Left ventricle myocardium superior (tissue), 1 donor: ENCODE results near the gene EEF1AKMT2. TPM values are rescaled to one million over a fixed set of nuclear protein-coding genes. Genes with fewer than 3 reads are reported as not detected.
"Not testable (repeated sequence)": the region's sequence is repeated elsewhere in the genome, so short reads cannot be mapped to it uniquely, and the experiment has no call there.

Source experiments
- ATAC-seq: fragments of 200-7000 bp; cut with Tn5 transposase; one replicate; pipeline ENCODE4 v1.9.1; 2020; ENCODE audit warnings: mild to moderate bottlenecking, moderate library complexity
- DNase-seq: peaks from one replicate; pipeline ENCODE4 v3.0.0-alpha.2; 2020
- intact Hi-C: fragments of 100-400 bp; cut with micrococcal nuclease; formaldehyde crosslinking; loops from one replicate; pipeline ENCODE4 v1.11.0; 2022
- long read RNA-seq: library from polyadenylated mRNA; unstranded; transcript quantifications from one replicate; pipeline ENCODE4 v2.0.0, GENCODE V29; 2021
- total RNA-seq: library from RNA; stranded (reverse); fragmentation: NEBNext Ultra II Directional; extraction: Animal tissue kit (Norgen Biotek cat#: 25700); gene quantifications from one replicate; pipeline ENCODE4 v1.2.1, GENCODE V29; 2021
- donor health status: DM: no; HTN: yes; CAD: no; lungs with severe emphysema.

The EEF1AKMT2 gene
- 13.7 TPM for total RNA-seq
- long read RNA-seq, transcript EEF1AKMT2-202 (6 exons, 1,013 nt) = major isoform, 8 of 18 reads
- long read RNA-seq, transcript EEF1AKMT2-201 (7 exons, 1,462 nt) = minor isoform, 7 of 18 reads
- long read RNA-seq, partial matches to known transcripts = 0 of 18 reads
- long read RNA-seq, other reads (novel, unspliced or antisense) = 2 of 18 reads

DNA sequence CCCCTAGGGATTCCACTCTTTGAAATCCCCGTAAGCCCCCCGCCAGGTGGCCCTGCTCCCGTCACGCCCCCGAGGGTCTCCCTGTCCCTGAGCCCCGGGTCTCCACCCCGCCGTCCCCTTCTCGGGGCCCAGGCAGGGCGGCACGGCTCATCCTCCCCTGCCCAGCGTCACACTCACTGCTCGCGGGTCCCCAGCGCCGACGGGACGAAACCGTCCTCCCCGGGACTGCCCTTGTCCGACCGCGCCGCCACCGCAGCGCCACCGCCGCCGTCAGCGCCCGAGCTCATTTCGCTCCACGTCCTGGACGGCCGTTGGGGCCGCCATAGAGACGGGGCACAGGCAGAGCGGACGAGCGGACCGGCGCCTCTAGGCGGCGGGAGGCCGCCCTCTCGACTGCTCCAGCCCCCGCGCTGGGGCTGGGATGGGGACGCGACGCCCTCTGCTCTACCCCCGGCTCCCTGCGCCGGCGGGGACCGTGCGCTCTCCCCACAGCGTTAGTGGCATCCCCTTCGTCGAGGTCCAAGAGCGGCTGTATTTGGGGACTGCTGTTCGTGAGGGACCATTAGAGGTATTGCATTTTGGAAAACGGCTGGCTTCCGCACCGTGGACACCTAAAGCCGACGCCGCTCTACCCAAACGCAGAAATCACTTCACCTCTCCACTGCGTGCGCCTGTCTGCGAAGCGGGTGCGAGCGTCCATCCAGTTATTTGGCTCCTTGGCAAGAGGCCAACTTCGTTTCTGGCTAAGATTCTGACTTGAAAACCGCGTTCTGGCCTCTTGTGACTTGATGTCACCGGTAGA, at the start of gene EEF1AKMT2:
Gene EEF1AKMT2 (minus strand): TSS at position 341 of the 802 bp plus-strand sequence. CDS start 54 bp downstream, at position 287.
- ATAC-seq = peak; percentile 99
- DNase-seq = peak; percentile 91
- intact Hi-C loops = no loop called here

DNA sequence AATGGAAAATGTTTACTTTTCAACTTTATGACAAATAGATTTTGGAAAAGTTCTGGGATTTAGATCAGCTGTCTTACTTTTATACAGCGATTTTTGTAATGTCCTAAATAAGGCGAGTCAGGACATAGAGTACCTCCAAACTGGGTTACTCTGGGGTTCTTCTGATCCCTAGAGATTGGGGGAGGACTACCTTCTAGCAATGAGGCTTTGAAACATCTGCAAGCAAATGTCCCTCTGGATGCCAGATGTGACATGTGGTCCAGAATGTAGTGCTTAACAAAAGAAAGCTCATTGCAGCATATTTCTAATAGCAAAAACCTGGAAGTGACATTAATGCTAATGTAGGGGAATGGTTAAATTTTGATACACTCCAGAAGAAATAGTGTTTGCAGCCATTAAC, 46.0 kb upstream of the EEF1AKMT2 start:
- DNase-seq (no peak), ATAC-seq (no peak)
- intact Hi-C loops = no loop called here

DNA sequence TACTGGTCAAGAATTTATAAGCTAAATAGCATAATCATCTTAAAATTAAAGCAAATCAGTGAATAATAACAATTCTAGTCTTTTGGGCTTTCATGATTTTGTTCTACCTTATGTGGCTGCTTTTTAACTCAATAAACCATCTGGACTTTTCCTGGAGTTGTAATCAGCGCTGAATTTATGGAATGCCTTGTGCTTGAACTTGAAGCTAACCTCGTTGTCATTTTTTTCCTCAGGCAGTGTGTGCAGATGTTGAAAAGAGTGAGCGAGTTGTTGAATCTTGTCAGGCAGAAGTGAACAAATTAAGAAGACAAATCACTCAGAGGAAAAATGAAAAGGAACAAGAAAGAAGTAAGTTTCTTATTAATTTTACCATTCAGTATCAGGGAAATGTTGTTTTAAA, 39.4 kb upstream of the EEF1AKMT2 start:
- DNase-seq (no peak), ATAC-seq (no peak)
- intact Hi-C loops = no loop called here

DNA sequence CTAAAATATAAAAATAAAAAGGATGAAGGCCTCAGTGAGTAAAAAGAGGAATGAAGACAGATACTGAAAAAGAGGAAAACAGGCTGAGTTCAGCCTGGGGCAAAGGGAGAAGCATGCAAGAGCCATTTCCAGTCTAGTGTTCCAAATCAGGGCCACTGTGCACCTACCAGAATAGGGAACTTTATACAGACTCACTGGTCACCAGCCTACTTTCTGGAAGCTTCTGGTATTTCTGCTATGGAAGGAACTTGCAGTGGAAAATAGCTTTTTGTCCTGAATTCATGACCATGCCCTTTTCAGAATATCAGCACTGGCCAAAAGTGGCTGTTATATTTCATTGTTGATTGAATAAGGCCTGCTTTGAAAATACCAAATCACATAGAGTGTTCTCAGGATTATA, 38.8 kb upstream of the EEF1AKMT2 start:
- DNase-seq (no peak), ATAC-seq (no peak)
- intact Hi-C loops = no loop called here

DNA sequence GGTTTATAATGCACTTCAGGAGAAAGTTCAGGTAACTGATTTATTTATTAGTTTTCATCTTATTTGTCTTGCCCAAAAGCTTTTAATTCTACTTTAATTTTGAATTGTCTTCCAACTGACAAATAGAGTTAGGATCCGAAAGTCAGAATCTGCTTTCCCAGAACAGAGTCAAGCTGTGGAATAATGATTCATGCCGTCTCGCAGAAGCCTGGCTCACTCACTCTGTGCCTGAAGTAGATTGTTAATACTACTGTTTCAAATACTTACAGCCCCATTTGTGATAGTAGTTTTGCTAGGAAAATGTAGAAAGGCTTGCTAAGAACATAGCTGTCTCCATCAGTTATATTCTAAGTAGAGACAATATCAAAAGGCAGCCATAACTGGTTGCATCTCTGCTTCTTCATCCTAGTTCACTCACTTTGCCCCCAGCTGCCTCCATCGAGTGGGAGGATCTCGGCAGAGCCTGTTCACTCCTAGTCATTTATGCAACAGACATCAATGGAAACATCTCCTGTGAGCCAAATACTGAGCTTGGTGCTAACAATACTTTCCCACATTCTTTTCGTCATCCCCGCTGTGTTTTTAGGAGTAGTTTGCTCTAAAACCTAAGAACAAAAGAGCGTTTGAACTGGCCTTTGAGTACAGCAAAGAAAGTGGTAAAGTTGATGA, 37.9 kb upstream of the EEF1AKMT2 start:
- intact Hi-C loops = loop anchor here (10.0 kb wide), 1 partner anchor 295 kb away; no protein-coding TSS in a partner anchor
- no peak for DNase-seq

DNA sequence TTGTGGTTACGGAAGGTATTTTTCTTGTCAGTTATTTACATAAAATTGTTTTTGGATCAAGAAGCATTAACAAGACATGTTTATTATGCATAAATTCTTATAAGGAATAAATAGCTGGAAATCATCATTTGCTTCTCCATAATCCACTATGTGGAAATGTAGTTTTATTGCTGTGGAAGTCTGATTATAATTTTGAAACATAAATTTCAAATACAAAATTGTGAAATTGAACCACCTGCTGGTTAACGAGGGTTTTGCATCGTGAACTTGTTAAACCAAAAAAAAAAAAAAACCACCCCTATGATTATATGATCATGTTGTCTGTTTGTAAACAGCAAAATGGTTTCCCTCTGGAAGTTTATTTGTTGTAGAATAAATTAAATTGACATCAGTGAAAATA, 35.8 kb upstream of the EEF1AKMT2 start:
- ATAC-seq (no peak), DNase-seq (no peak)
- intact Hi-C loops = loop anchor here (10.0 kb wide), 1 partner anchor 293 kb away; no protein-coding TSS in a partner anchor

More for the DNA sequence above, 37.9 kb upstream of the EEF1AKMT2 start:
- ATAC-seq = no peak

DNA sequence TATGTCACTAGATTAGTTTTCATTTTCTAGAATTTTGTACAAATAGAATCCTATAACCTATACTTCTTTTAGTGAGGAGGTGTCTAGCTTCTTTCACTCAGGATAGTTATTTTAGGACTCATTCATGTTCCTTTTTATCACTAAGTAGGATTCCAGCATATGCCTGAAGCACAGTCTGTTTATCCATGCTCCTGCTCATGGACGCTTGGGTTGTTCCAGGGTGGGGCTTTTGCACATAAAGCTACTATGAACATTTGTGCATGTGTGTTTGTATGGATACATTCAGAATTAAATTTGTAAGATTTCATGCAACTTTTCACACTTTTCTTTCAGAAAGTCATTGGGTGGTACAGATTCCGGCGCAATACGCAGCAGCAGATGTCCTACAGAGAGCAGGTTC, 34.6 kb upstream of the EEF1AKMT2 start:
- ATAC-seq (no peak), DNase-seq (no peak)
- intact Hi-C loops = loop anchor here (10.0 kb wide), 1 partner anchor 291 kb away; no protein-coding TSS in a partner anchor

DNA sequence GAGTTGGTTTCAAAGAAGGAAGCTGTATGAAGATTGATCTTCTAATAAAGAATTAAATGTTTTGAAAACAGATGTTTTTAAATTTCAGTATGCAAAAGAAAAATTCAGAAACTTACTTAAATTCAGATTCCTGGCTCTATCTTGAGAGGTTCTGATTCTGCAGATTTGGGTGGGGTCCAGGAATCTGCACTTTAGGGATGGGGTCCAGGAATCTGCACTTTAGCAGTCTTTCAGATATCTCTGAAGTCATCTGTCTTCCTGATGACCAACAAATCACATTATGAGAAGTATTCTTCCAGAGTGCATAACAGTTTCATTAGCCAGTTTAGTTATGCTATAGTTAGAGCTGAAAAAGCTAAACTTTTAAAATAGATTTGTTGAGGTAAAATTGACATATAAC, 34.0 kb upstream of the EEF1AKMT2 start:
- intact Hi-C loops = loop anchor here (10.0 kb wide), 1 partner anchor 291 kb away; no protein-coding TSS in a partner anchor
- DNase-seq (no peak), ATAC-seq (no peak)

DNA sequence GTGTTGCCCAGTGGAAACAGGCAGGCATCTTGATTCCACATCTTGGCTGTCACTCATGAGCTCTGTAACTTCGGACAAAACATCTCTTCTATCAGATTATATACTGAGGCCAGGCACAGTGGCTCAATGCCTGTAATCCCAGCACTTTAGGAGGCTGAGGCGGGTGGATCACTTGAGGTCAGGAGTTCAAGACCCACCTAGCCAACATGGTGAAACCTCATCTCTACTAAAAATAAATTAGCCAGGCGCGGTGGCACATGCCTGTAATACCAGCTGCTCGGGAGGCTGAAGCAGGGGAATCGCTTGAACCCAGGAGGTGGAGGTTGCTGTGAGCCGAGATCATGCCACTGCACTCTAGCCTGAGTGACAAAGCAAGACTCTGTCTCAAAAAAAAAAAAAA, 33.2 kb upstream of the EEF1AKMT2 start:
- ATAC-seq, DNase-seq: not testable (repeated sequence)
- intact Hi-C loops = loop anchor here (10.0 kb wide), 1 partner anchor 290 kb away; no protein-coding TSS in a partner anchor

DNA sequence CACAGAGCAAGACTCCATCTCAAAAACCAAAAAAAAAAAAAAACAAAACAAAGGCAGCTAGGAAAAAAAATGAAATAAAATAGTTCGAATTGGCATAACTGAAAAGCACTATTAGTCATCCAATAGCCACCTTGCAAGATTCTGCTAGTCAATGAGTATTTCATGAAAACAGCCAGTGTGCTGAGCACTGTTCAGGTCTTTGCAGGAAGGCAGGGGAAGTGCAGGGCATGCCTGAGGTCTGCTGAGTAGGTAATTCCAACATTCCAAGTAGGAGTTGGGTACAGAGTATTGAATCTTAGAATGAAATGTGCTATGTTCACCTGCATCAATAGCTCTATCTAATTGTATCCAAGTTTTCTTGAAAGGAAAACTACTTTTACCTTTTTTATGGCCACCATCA, 32.8 kb upstream of the EEF1AKMT2 start:
- ATAC-seq (no peak), DNase-seq (no peak)
- intact Hi-C loops = loop anchor here (10.0 kb wide), 1 partner anchor 290 kb away; no protein-coding TSS in a partner anchor

DNA sequence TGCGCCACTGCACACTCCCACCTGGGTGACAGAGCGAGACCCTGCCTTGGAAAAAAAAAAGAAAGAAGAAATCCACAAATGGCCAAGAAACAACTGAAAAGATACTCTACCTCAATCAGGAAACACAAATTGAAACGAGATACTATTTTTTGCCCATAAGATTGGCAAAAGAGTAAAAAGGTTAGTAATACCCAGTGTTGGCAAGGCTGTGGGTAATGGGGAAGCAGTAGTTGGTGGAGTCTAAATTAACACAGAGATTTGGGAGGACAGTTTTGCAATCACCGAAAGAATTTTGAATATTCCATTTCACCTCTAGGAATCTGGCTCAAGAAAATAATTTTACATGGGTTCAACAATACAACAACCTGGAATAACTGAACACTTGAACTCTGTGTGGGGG, 29.8 kb upstream of the EEF1AKMT2 start:
- intact Hi-C loops = loop anchor here (10.0 kb wide), 1 partner anchor 287 kb away; no protein-coding TSS in a partner anchor
- ATAC-seq (no peak), DNase-seq (no peak)

DNA sequence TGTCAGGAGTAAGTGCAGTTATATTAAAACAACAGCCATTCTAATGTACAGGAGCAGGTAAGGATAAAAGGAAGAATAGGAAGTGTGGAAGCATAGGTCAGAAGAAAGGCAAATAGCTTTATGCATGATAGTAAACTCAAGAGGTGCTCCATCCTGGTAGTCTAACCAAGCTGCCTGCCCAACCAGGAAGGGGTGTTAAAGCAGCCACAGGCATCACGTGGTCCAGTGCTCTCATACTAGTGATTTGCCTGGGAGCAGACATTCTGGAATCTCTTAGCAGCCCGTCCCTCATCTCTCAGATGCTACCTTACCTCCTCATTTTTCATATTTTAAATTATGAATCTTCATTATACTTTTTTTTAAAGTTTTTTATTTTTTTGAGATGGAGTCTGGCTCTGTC, 28.4 kb upstream of the EEF1AKMT2 start:
- intact Hi-C loops = loop anchor here (10.0 kb wide), 1 partner anchor 285 kb away; no protein-coding TSS in a partner anchor

DNA sequence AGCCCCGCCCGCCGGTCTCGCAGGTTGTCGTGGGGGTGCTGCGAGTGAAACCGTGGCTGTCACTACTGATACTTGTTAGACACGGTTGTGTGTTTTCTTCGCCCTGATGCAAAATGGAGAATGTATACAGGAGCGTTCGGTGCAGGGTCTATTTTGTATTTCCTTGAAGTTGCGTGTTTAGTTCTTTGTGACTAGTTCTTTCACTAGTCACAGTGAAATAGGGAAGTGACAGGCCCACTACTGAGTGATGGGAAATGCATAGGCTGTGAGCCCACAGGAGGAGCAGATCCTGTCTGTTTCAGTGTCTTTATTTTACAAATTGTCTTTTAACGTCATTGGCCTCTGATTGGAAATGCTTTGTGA, 10.6 kb upstream of the EEF1AKMT2 start:
- ATAC-seq = peak; percentile 10
- intact Hi-C loops = no loop called here
- no peak for DNase-seq

More for the DNA sequence above, 28.4 kb upstream of the EEF1AKMT2 start:
- ATAC-seq = no peak
- DNase-seq = no peak

DNA sequence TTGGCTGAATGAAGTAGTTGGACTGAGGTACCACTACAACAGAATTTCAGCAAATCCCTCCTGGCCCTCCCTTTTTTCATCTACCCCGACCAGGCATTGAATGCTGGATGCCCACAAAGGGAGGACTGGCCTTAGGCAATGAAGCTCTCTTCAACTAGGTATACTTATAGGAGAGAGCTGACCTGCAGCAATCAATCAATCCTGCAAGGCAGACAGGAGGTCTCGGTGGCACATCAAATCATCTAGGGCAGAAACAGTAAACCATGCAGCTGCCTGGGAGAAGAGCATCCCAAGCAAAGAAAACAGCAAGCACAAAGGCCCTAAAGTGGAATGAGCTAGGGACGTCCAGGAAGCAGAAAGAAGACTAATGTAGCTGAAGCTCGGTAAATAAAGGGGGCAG, 7.5 kb upstream of the EEF1AKMT2 start:
- no peak for DNase-seq
- no peak for ATAC-seq
- intact Hi-C loops = no loop called here

DNA sequence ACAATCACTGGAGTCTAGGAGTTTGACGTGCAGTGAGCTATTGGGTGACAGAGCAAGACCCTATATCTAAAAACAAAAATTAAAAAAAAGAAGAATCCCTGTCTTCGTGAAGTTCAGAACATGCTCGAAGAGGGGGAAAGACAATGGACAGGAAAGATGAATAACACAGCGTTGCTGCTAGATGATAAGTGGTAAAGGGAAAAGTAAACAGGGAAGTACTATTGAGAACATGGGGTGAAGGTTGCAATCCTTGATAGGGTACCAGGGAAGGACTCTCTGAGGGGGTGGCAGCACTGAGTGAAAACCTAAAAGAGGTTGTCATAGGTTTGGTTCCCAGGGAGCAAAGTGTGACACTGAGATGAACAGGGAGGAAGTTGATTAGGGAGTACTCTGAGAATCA, 7.1 kb upstream of the EEF1AKMT2 start:
- ATAC-seq (no peak), DNase-seq (no peak)
- intact Hi-C loops = no loop called here

DNA sequence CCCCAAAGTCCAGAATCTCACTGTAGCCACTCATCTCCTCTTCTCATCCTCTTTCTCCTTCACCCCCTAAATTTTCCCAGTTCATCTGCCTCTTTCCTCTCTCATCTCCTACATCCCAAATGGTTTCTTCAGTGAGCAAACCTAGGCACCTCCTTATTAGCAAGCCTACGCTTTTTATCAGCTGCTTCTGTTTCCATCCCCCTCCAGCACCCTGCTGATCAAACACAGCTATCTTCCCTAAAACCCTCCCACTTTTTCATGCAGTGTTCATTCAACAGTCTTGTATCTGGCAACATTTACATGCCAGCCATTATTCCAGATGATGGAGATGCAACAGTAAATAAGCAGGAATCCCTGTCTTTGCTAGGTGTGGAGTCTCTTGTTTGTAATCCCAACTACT, 6.7 kb upstream of the EEF1AKMT2 start:
- no peak for DNase-seq
- intact Hi-C loops = no loop called here
- ATAC-seq = no peak

DNA sequence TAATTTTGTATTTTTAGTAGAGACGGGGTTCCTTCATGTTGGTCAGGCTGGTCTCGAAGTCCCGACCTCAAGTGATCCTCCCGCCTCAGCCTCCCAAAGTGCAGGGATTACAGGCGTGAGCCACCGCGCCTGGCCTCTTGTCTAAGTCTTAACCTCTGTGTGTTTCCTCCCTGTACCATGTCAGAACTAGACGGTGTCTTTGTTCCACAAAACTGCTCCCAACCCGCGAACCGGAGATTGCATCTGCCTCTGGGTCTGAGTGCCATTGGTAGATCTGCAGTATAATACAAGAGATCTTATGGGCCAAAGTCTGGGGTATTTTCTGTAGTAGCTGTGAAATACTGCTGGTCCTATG, 1.3 kb upstream of the EEF1AKMT2 start:
- intact Hi-C loops = no loop called here
- ATAC-seq (no peak), DNase-seq (no peak)

DNA sequence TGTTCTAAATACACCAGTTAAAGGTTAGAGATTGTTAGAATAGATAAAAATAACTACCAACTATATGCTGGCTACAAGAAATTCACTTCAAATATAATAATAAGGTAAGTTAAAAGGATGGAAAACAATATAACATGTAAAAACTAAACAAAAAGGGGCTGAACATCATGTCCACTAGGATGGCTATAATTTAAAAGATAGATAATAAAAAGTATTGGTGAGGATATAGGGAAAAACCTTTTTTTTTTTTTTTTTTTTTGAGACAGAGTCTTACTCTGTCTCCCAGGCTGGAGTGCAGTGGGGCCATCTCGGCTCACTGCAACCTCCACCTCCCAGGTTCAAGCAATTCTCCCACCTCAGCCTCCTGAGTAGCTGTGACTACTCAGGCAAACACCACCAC, 8.8 kb downstream of the EEF1AKMT2 start:
- ATAC-seq, DNase-seq, intact Hi-C loops: not testable (repeated sequence)

DNA sequence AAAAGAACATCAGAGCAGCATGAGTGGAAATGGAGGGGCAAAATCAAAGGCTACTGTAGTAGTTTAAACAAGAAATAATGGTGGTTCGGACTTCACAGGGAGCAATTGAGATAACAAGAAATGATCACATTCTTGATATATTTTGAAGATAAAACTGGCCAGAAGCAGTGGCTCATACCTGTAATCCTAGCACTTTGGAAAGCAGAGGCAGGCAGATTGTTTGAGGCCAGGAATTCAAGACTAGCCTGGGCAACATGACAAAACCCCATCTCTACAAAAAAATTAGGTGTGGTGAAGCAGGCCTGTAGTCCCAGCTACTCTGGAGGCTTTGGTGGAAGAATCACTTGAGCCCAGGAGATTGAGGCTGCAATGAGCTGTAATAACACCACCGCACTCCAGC, 22.9 kb downstream of the EEF1AKMT2 start:
- ATAC-seq (no peak), DNase-seq (no peak)
- intact Hi-C loops = no loop called here

DNA sequence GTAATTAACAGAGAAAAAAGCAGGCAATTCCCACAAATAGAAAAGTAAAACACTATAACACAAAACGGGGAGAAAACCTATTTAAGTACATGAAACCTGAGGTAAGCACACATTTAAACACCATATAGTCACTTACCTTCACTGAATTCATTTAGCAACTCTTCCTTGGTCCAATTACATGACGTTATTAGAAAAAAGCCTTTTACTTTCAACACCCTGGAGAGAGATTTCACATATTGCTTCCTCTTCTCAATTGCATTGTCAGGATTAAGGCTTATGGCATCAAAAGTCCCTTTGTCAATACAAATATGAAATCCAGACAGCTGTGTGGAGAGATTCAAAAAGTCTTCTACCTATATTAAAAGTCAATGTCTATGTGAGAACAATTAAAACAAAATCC, 26.4 kb downstream of the EEF1AKMT2 start:
- no peak for ATAC-seq
- intact Hi-C loops = no loop called here

More for the DNA sequence above, 26.4 kb downstream of the EEF1AKMT2 start:
- DNase-seq = no peak
